Upper lobe of left lung (tissue), 6 donors: ENCODE data around the gene KATNAL1. TPM values are rescaled to one million over a fixed set of nuclear protein-coding genes. Genes with fewer than 3 reads are reported as not detected.
"Not testable (repeated sequence)": the region's sequence is repeated elsewhere in the genome, so short reads cannot be mapped to it uniquely, and the experiment has no call there.

ENCODE experiments used
- ATAC-seq, 2 donors: fragments of 200-7000 bp; cut with Tn5 transposase; one replicate each; pipeline ENCODE4 v1.9.1; 2022; ENCODE audit warnings: mild to moderate bottlenecking in 2 of 2, moderate library complexity in 2 of 2; ENCODE audit not compliant: low FRiP score in 2 of 2
- DNase-seq, 2 donors: peaks; one replicate each; pipeline ENCODE4 v3.0.0-alpha.2; 2019 to 2020
- H3K27ac ChIP-seq, 4 donors: fragments of 200-600 bp; sonication (generic); one replicate each; pipeline ENCODE4 v1.5.1; 2016 to 2019
- H3K27me3 ChIP-seq, 4 donors: fragments of 200-600 bp; sonication (generic); one replicate each; pipeline ENCODE4 v1.5.1; 2017 to 2019
- H3K36me3 ChIP-seq, 4 donors: fragments of 200-600 bp; sonication (generic); one replicate each; pipeline ENCODE4 v1.5.1; 2016 to 2019
- H3K4me1 ChIP-seq, 4 donors: fragments of 200-600 bp; sonication (generic); one replicate each; pipeline ENCODE4 v1.5.1; 2018 to 2019
- H3K4me3 ChIP-seq, 4 donors: fragments of 200-600 bp; sonication (generic); one replicate each; pipeline ENCODE4 v1.5.1; 2017 to 2019; ENCODE audit warnings: mild to moderate bottlenecking in 2 of 4, moderate library complexity in 1 of 4
- H3K9me3 ChIP-seq, 4 donors: fragments of 200-600 bp; sonication (generic); one replicate each; pipeline ENCODE4 v1.5.1; 2018 to 2019
- CTCF ChIP-seq, 6 experiments: fragments of 450-650 bp in 4 of 6; fragments of 200-600 bp in 2 of 6; sonication (generic) in 2 of 6; IDR thresholded peaks; one replicate each; pipeline ENCODE4 v1.5.1; 2016 to 2019; ENCODE audit warnings: antibody characterized with exemption in 6 of 6
- EP300 ChIP-seq, 4 donors: sonication (generic); formaldehyde crosslinking; IDR thresholded peaks; one replicate each; pipeline ENCODE4 v1.5.1; 2017; ENCODE audit warnings: antibody characterized with exemption in 4 of 4, control low read depth in 2 of 4
- POLR2A ChIP-seq, 4 donors: fragments of 450-650 bp; IDR thresholded peaks; one replicate each; pipeline ENCODE4 v1.5.1; 2016 to 2017; ENCODE audit warnings: antibody characterized with exemption in 4 of 4, mild to moderate bottlenecking in 2 of 4
- POLR2AphosphoS5 ChIP-seq, 2 donors: sonication (generic); formaldehyde crosslinking; IDR thresholded peaks; one replicate each; pipeline ENCODE4 v1.5.1; 2017; ENCODE audit warnings: antibody characterized with exemption in 2 of 2
- WGBS, 2 donors: methylation state at CpG; one replicate each; pipeline ENCODE4 v1.1.5; 2017 to 2018; 5-methylcytosine and 5-hydroxymethylcytosine counted together
- total RNA-seq, 6 donors: library from RNA; depleted of rRNA in 4 of 6; stranded (reverse); fragments of >200 nt in 4 of 6; gene quantifications; one replicate each; pipeline versions ENCODE4 v1.1.0 to v1.2.1, GENCODE V29; 2016 to 2021
- donor health status: DM: no; HTN: no; CAD: no; lungs with moderate emphysema.
- donor health status: DM: no; HTN: yes; CAD: no; lungs with severe emphysema.

The KATNAL1 gene
- total RNA-seq, 6 donors from 2014 or later = 5.7 to 35.5 (median 13.9) TPM

- peaks cover 0 to 16% (median 0%) of the 10 kb centered on the region in 4 donors for H3K36me3 ChIP-seq
- WGBS, 2 donors = 70 to 97% methylated on average over 1 of the region's 1 CpG
Observed at GRCh38 chr13:30276178-30276577, 31.2 kb downstream of the KATNAL1 start.

GRCh38 chr13:30274083-30274482 is 33.3 kb downstream of the KATNAL1 start:
- ATAC-seq (no peak), DNase-seq (no peak)
- H3K36me3 ChIP-seq = peaks cover 0 to 2% (median 0%) of the 10 kb centered on the region in 4 donors
- no peak for TF ChIP-seq EP300 (IDR thresholded peaks at IDR 0.05)
- TF ChIP-seq CTCF (IDR thresholded peaks at IDR 0.05) = no peak
- TF ChIP-seq POLR2A (IDR thresholded peaks at IDR 0.05) = no peak
- TF ChIP-seq POLR2AphosphoS5 (IDR thresholded peaks at IDR 0.05) = no peak
- H3K27ac ChIP-seq = no peak overlapping the region
- no peaks in the 10 kb centered on the region for H3K9me3 ChIP-seq
- no peaks in the 10 kb centered on the region for H3K4me1 ChIP-seq
- H3K27me3 ChIP-seq = no peaks in the 10 kb centered on the region
- H3K4me3 ChIP-seq = no peak overlapping the region

More at GRCh38 chr13:30276178-30276577, 31.2 kb downstream of the KATNAL1 start:
- TF ChIP-seq EP300 (IDR thresholded peaks at IDR 0.05) (no peak), CTCF (IDR thresholded peaks at IDR 0.05) (no peak), POLR2AphosphoS5 (IDR thresholded peaks at IDR 0.05) (no peak), POLR2A (IDR thresholded peaks at IDR 0.05) (no peak)
- no peaks in the 10 kb centered on the region for H3K4me1 ChIP-seq
- no peak overlapping the region for H3K4me3 ChIP-seq
- H3K27me3 ChIP-seq = no peaks in the 10 kb centered on the region
- no peak overlapping the region for H3K27ac ChIP-seq
- no peaks in the 10 kb centered on the region for H3K9me3 ChIP-seq
- DNase-seq (no peak), ATAC-seq (no peak)

- not testable (repeated sequence) for H3K36me3 ChIP-seq, H3K4me3 ChIP-seq, ATAC-seq, H3K27ac ChIP-seq, H3K27me3 ChIP-seq, H3K4me1 ChIP-seq, H3K9me3 ChIP-seq
- peak in 1 of 2 donors; percentile 57 for DNase-seq
- 100% methylated on average over 2 of the region's 31 CpGs; no CpG with 5 or more reads in 1 of the 2 donors for WGBS, 2 donors
Observed at GRCh38 chr13:30270035-30270434, 37.3 kb downstream of the KATNAL1 start.

- Histone ChIP-seq H3K27me3 (no peaks in the 10 kb centered on the region), H3K4me3 (no peak overlapping the region), H3K4me1 (no peaks in the 10 kb centered on the region), H3K9me3 (no peaks in the 10 kb centered on the region), H3K27ac (no peak overlapping the region), H3K36me3 (no peaks in the 10 kb centered on the region)
- WGBS, 2 donors = 56 to 70% methylated on average over 1 of the region's 1 CpG
- DNase-seq (no peak), ATAC-seq (no peak)
- no peak for TF ChIP-seq EP300 (IDR thresholded peaks at IDR 0.05)
- no peak for TF ChIP-seq CTCF (IDR thresholded peaks at IDR 0.05)
- TF ChIP-seq POLR2A (IDR thresholded peaks at IDR 0.05) = no peak
- TF ChIP-seq POLR2AphosphoS5 (IDR thresholded peaks at IDR 0.05) = no peak
Observed at GRCh38 chr13:30268673-30269072, 38.7 kb downstream of the KATNAL1 start.

GRCh38 chr13:30266756-30267155 is 40.6 kb downstream of the KATNAL1 start:
- no peak overlapping the region for H3K4me3 ChIP-seq
- no peaks in the 10 kb centered on the region for H3K4me1 ChIP-seq
- no peaks in the 10 kb centered on the region for H3K27me3 ChIP-seq
- H3K27ac ChIP-seq = no peak overlapping the region
- no peaks in the 10 kb centered on the region for H3K9me3 ChIP-seq
- ATAC-seq = no peak
- TF ChIP-seq EP300 (IDR thresholded peaks at IDR 0.05) (no peak), CTCF (IDR thresholded peaks at IDR 0.05) (no peak), POLR2A (IDR thresholded peaks at IDR 0.05) (no peak), POLR2AphosphoS5 (IDR thresholded peaks at IDR 0.05) (no peak)
- no peak for DNase-seq
- 82 to 84% methylated on average over 2 of the region's 2 CpGs for WGBS, 2 donors
- no peaks in the 10 kb centered on the region for H3K36me3 ChIP-seq

- H3K36me3 ChIP-seq, H3K9me3 ChIP-seq, DNase-seq, H3K27me3 ChIP-seq, H3K4me3 ChIP-seq, ATAC-seq, H3K27ac ChIP-seq, H3K4me1 ChIP-seq: not testable (repeated sequence)
- WGBS, 2 donors = 97% methylated on average over 20 to 22 of the region's 22 CpGs
Observed at GRCh38 chr13:30259149-30259733, 48.1 kb downstream of the KATNAL1 start.
